DND-41 (cell line): ENCODE data around the gene RBM23.

Experiments used
- EZH2 ChIP-seq: IDR thresholded peaks from 3 replicates; pipeline ENCODE4 v1.6.1; 2012; ENCODE audit warnings: borderline replicate concordance, low read depth, mild to moderate bottlenecking, moderate library complexity, low read length, inconsistent platforms; ENCODE audit not compliant: severe bottlenecking
- TF ChIP-seq, protein P1 (sequence below): IDR thresholded peaks from 2 replicates; pipeline ENCODE4 v1.5.1; 2012; ENCODE audit warnings: borderline replicate concordance, low read length, moderate library complexity, mild to moderate bottlenecking; ENCODE audit not compliant: poor library complexity, severe bottlenecking; ENCODE audit errors: extremely low read depth

DNA sequence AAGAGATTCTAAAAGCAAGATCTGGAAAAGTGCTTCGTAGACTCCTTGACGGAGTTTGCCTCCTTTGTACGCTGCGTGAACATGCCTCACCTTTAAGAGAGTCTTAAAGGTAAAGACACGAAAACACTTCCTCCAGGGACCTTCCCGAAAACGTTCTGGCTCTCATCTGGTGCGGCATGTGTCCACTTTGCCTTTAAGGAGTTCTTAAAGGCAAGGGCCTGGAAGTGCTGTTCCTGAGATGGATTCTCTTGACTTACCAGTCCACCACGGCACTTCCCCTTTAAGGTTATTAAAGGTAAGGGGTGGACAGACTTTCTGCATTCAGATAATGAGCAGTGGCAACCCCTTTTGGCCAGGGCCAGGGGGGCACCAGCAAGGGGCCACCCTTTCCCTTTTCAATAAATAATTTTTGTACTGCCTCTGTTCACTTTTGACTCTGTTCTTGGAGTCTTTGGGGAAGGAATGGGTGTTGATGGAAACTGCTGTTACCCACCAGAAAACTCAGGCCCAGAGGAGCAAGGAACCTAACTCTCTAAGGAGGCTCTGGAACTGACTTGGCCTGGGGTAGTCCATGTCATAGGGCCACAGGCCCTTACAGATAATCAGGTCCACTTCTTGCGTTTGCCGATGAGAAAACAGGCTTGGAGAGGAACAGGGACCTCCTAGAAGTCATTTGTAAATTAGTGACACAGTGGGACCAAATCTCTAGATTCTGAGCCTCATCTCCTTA, 31.5 kb downstream of the RBM23 start:
- TF ChIP-seq, protein P1, sequence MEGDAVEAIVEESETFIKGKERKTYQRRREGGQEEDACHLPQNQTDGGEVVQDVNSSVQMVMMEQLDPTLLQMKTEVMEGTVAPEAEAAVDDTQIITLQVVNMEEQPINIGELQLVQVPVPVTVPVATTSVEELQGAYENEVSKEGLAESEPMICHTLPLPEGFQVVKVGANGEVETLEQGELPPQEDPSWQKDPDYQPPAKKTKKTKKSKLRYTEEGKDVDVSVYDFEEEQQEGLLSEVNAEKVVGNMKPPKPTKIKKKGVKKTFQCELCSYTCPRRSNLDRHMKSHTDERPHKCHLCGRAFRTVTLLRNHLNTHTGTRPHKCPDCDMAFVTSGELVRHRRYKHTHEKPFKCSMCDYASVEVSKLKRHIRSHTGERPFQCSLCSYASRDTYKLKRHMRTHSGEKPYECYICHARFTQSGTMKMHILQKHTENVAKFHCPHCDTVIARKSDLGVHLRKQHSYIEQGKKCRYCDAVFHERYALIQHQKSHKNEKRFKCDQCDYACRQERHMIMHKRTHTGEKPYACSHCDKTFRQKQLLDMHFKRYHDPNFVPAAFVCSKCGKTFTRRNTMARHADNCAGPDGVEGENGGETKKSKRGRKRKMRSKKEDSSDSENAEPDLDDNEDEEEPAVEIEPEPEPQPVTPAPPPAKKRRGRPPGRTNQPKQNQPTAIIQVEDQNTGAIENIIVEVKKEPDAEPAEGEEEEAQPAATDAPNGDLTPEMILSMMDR, result no peak
- no peak for TF ChIP-seq EZH2
